Measurements from ENCODE around the gene SPG7.

SPG7 gene

GRCh38 chr16:89600956-89601355 lies 92.8 kb downstream of the SPG7 start:
- no peak for DNase-seq (ENCODE audit: low read depth)

- peak; percentile 30 for DNase-seq (ENCODE audit: low read depth)
Observed at GRCh38 chr16:89601906-89602272, 93.7 kb downstream of the SPG7 start.

- DNase-seq (ENCODE audit: low read depth), result peak; percentile 42
Observed at GRCh38 chr16:89602273-89602951, 94.2 kb downstream of the SPG7 start.

GRCh38 chr16:89602952-89603590 lies 94.9 kb downstream of the SPG7 start:
- no peak for DNase-seq (ENCODE audit: low read depth)

GRCh38 chr16:89604764-89605163 lies 96.6 kb downstream of the SPG7 start:
- DNase-seq (ENCODE audit: low read depth), result no peak

GRCh38 chr16:89605186-89605970 lies 97.2 kb downstream of the SPG7 start:
- no peak for DNase-seq (ENCODE audit: low read depth)

- no peak for DNase-seq (ENCODE audit: low read depth)
Observed at GRCh38 chr16:89606006-89606405, 97.8 kb downstream of the SPG7 start.
